Left lung (tissue), 10 donors: ENCODE results near the gene PDE4B. TPM values are rescaled to one million over a fixed set of nuclear protein-coding genes. Genes with fewer than 3 reads are reported as not detected.

Source experiments
- ATAC-seq: fragments of 200-7000 bp; cut with Tn5 transposase; one replicate; pipeline ENCODE4 v1.9.1; 2020; ENCODE audit warnings: moderate library complexity
- DNase-seq, 4 donors: peaks; one replicate each; pipeline ENCODE4 v3.0.0-alpha.2; 2013 to 2020
- H3K27ac ChIP-seq, 2 donors: fragments of 200-600 bp; sonication (generic) in 1 of 2; one replicate each; pipeline versions ENCODE4 v1.5.0 to v1.8.0; 2020 to 2021
- H3K27me3 ChIP-seq, 2 donors: fragments of 200-600 bp; sonication (generic) in 1 of 2; one replicate each; pipeline versions ENCODE4 v1.5.0 to v1.8.0; 2020 to 2021
- H3K36me3 ChIP-seq, 2 donors: fragments of 200-600 bp; sonication (generic) in 1 of 2; one replicate each; pipeline versions ENCODE4 v1.5.0 to v1.8.0; 2020 to 2021
- H3K4me1 ChIP-seq, 2 donors: fragments of 200-600 bp; one replicate each; pipeline ENCODE4 v1.8.0; 2021
- H3K4me3 ChIP-seq, 2 donors: fragments of 200-600 bp; sonication (generic) in 1 of 2; one replicate each; pipeline versions ENCODE4 v1.5.0 to v1.8.0; 2020 to 2021; ENCODE audit warnings: mild to moderate bottlenecking in 1 of 2
- H3K9me3 ChIP-seq, 2 donors: fragments of 200-600 bp; sonication (generic) in 1 of 2; one replicate each; pipeline versions ENCODE4 v1.5.0 to v1.8.0; 2020 to 2021
- CTCF ChIP-seq, 2 donors: fragments of 200-600 bp; sonication (generic) in 1 of 2; IDR thresholded peaks; one replicate each; pipeline versions ENCODE4 v1.5.0 to v1.8.0; 2021; ENCODE audit warnings: antibody characterized with exemption in 2 of 2
- intact Hi-C, 2 donors: fragments of 100-400 bp; cut with DNase I; formaldehyde crosslinking; loops; one replicate each; pipeline versions ENCODE4 v1.11.2 to v1.14.2; 2022
- polyA plus RNA-seq, 6 donors: library from polyadenylated mRNA; unstranded; fragments of 120-200 nt; gene quantifications; one replicate each; pipeline ENCODE4 v1.2.1, GENCODE V29; 2013; ENCODE audit not compliant: insufficient read length in 6 of 6
- total RNA-seq, 2 donors: library from RNA; stranded (reverse); fragmentation: NEBNext Ultra II Directional; extraction: Animal tissue kit (Norgen Biotek cat#: 25700); gene quantifications; one replicate each; pipeline ENCODE4 v1.2.1, GENCODE V29; 2021
- donor health status: DM: no; HTN: yes; CAD: no.
- donor health status: DM: no; HTN: no; CAD: no.

PDE4B gene
- total and polyA plus RNA-seq, 8 donors: 8.6 to 50.7 (median 19.2) TPM

- DNase-seq (no peak), ATAC-seq (no peak)
- no peak overlapping the region for H3K27ac ChIP-seq
- H3K27me3 ChIP-seq: no peaks in the 10 kb centered on the region
- intact Hi-C loops: no loop called here
- no peak for TF ChIP-seq CTCF (IDR thresholded peaks at IDR 0.05)
- no peak overlapping the region for H3K4me3 ChIP-seq
- no peaks in the 10 kb centered on the region for H3K4me1 ChIP-seq
- H3K36me3 ChIP-seq: no peaks in the 10 kb centered on the region
- no peaks in the 10 kb centered on the region for H3K9me3 ChIP-seq
Observed at GRCh38 chr1:65826782-65827181, 34.1 kb downstream of the PDE4B start.

- no peak for DNase-seq
- intact Hi-C loops: no loop called here
Observed at GRCh38 chr1:65827346-65827745, 34.7 kb downstream of the PDE4B start.

GRCh38 chr1:65830306-65830705 lies 37.6 kb downstream of the PDE4B start:
- no peak for DNase-seq
- H3K27me3 ChIP-seq: no peaks in the 10 kb centered on the region
- no peak overlapping the region for H3K4me3 ChIP-seq
- no peak overlapping the region for H3K27ac ChIP-seq
- intact Hi-C loops: no loop called here
- TF ChIP-seq CTCF (IDR thresholded peaks at IDR 0.05): no peak
- ATAC-seq: no peak
- no peaks in the 10 kb centered on the region for H3K36me3 ChIP-seq
- H3K9me3 ChIP-seq: no peaks in the 10 kb centered on the region
- H3K4me1 ChIP-seq: no peaks in the 10 kb centered on the region

More at GRCh38 chr1:65827346-65827745, 34.7 kb downstream of the PDE4B start:
- Histone ChIP-seq H3K36me3 (no peaks in the 10 kb centered on the region), H3K4me3 (no peak overlapping the region), H3K27ac (no peak overlapping the region), H3K27me3 (no peaks in the 10 kb centered on the region), H3K4me1 (no peaks in the 10 kb centered on the region), H3K9me3 (no peaks in the 10 kb centered on the region)
- ATAC-seq: no peak
- no peak for TF ChIP-seq CTCF (IDR thresholded peaks at IDR 0.05)

GRCh38 chr1:65832296-65832695 lies 39.6 kb downstream of the PDE4B start:
- no peak for DNase-seq

GRCh38 chr1:65836686-65837085 lies 44.0 kb downstream of the PDE4B start:
- ATAC-seq (no peak), DNase-seq (no peak)
- Histone ChIP-seq H3K27me3 (no peaks in the 10 kb centered on the region), H3K4me1 (no peaks in the 10 kb centered on the region), H3K4me3 (no peak overlapping the region), H3K36me3 (no peaks in the 10 kb centered on the region), H3K9me3 (no peaks in the 10 kb centered on the region), H3K27ac (no peak overlapping the region)
- intact Hi-C loops: no loop called here
- TF ChIP-seq CTCF (IDR thresholded peaks at IDR 0.05): no peak

More at GRCh38 chr1:65832296-65832695, 39.6 kb downstream of the PDE4B start:
- intact Hi-C loops: no loop called here
- Histone ChIP-seq H3K27ac (no peak overlapping the region), H3K36me3 (no peaks in the 10 kb centered on the region), H3K9me3 (no peaks in the 10 kb centered on the region), H3K27me3 (no peaks in the 10 kb centered on the region), H3K4me3 (no peak overlapping the region), H3K4me1 (no peaks in the 10 kb centered on the region)
- TF ChIP-seq CTCF (IDR thresholded peaks at IDR 0.05): no peak
- ATAC-seq: no peak
